Measurements from ENCODE around the gene BACE1-AS. TPM values are rescaled to one million over a fixed set of nuclear protein-coding genes. Genes with fewer than 3 reads are reported as not detected.
"Not testable (repeated sequence)": the region's sequence is repeated elsewhere in the genome, so short reads cannot be mapped to it uniquely, and the experiment has no call there.

Gene BACE1-AS
- total RNA-seq, 1 donor from 2014 or later: 6.8 TPM

- H4K20me1 ChIP-seq (ENCODE audit: insufficient read depth, low read length): peaks cover 8% of the 10 kb centered on the region
- no peak for FAIRE-seq
- no peak overlapping the region for H3K27ac ChIP-seq (ENCODE audit: low read depth, low read length)
- H3K4me3 Mint-ChIP-seq (ENCODE audit: unreplicated experiment): no peak overlapping the region
- no peaks in the 10 kb centered on the region for H3K36me3 ChIP-seq (ENCODE audit: insufficient read depth, low read length)
- H3K27me3 ChIP-seq (ENCODE audit: insufficient read depth, low read length): no peaks in the 10 kb centered on the region
- no peak overlapping the region for H3K4me3 ChIP-seq (ENCODE audit: insufficient read depth, low read depth, low read length)
- H3K4me1 Mint-ChIP-seq (ENCODE audit: low read depth, unreplicated experiment): peaks cover 9% of the 10 kb centered on the region
- H3K4me2 ChIP-seq (ENCODE audit: low read length): no peak overlapping the region
- H3K9me3 Mint-ChIP-seq (ENCODE audit: unreplicated experiment): no peaks in the 10 kb centered on the region
- peak overlapping the region; percentile 8 for H3K9ac ChIP-seq (ENCODE audit: low read length)
- H3K27ac Mint-ChIP-seq (ENCODE audit: unreplicated experiment): no peak overlapping the region
- TF ChIP-seq CTCF (IDR thresholded peaks at IDR 0.05; ENCODE audit: insufficient read depth, low read depth, low read length) (no peak), EZH2 (IDR thresholded peaks at IDR 0.05; ENCODE audit: insufficient read depth, low read length) (no peak)
- H2AFZ ChIP-seq (ENCODE audit: low read depth, low read length): no peak overlapping the region
- peaks cover 15% of the 10 kb centered on the region for H3K4me1 ChIP-seq (ENCODE audit: insufficient read depth, low read length)
- H3K27me3 Mint-ChIP-seq (ENCODE audit: low read depth, unreplicated experiment): no peaks in the 10 kb centered on the region
- peaks cover 21% of the 10 kb centered on the region for H3K79me2 ChIP-seq (ENCODE audit: insufficient read depth, low read length)
- no peaks in the 10 kb centered on the region for H3K9me3 ChIP-seq (ENCODE audit: insufficient read depth, low read depth, low read length)
- no peaks in the 10 kb centered on the region for H3K36me3 Mint-ChIP-seq (ENCODE audit: low read depth, unreplicated experiment)
- DNase-seq (ENCODE audit: low read depth): no peak
Measured at GRCh38 chr11:117318738-117319137, 27.6 kb downstream of the BACE1-AS start.

- Mint-ChIP-seq H3K4me1 (ENCODE audit: low read depth, unreplicated experiment) (peaks cover 7% of the 10 kb centered on the region), H3K4me3 (ENCODE audit: unreplicated experiment) (no peak overlapping the region), H3K27ac (ENCODE audit: unreplicated experiment) (no peak overlapping the region), H3K9me3 (ENCODE audit: unreplicated experiment) (no peaks in the 10 kb centered on the region), H3K27me3 (ENCODE audit: low read depth, unreplicated experiment) (no peaks in the 10 kb centered on the region), H3K36me3 (ENCODE audit: low read depth, unreplicated experiment) (no peaks in the 10 kb centered on the region)
- Histone ChIP-seq H3K27me3 (ENCODE audit: insufficient read depth, low read length) (no peaks in the 10 kb centered on the region), H3K9me3 (ENCODE audit: insufficient read depth, low read depth, low read length) (no peaks in the 10 kb centered on the region), H3K36me3 (ENCODE audit: insufficient read depth, low read length) (no peaks in the 10 kb centered on the region), H3K4me1 (ENCODE audit: insufficient read depth, low read length) (peaks cover 13% of the 10 kb centered on the region), H3K4me2 (ENCODE audit: low read length) (peak overlapping the region; percentile 4), H3K79me2 (ENCODE audit: insufficient read depth, low read length) (peaks cover 15% of the 10 kb centered on the region), H3K27ac (ENCODE audit: low read depth, low read length) (no peak overlapping the region), H3K9ac (ENCODE audit: low read length) (peak overlapping the region; percentile 8), H2AFZ (ENCODE audit: low read depth, low read length) (no peak overlapping the region), H3K4me3 (ENCODE audit: insufficient read depth, low read depth, low read length) (no peak overlapping the region), H4K20me1 (ENCODE audit: insufficient read depth, low read length) (peaks cover 3% of the 10 kb centered on the region)
- peak; percentile 73 for DNase-seq (ENCODE audit: low read depth)
- TF ChIP-seq EZH2 (IDR thresholded peaks at IDR 0.05; ENCODE audit: insufficient read depth, low read length) (no peak), CTCF (IDR thresholded peaks at IDR 0.05; ENCODE audit: insufficient read depth, low read depth, low read length) (no peak)
- FAIRE-seq: peak; percentile 59
Measured at GRCh38 chr11:117319214-117319840, 28.2 kb downstream of the BACE1-AS start.

DNA sequence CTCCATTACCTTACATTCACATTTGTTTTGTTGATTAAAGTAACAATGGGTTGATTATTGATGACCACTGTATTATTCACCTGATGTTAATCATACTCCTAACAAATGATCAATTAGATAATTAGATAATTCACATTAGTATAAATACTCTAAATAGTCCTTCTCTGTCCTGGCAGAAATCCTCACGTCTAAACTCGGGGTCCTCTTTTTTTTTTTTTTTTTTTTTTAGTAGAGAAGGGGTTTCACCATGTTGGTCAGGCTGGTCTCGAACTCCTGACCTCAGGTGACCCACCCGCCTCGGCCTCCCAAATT lies 36.1 kb downstream of the BACE1-AS start:
- peak overlapping the region; percentile 73 for H3K27ac ChIP-seq (ENCODE audit: low read depth, low read length)
- FAIRE-seq; H3K4me1 Mint-ChIP-seq (ENCODE audit: low read depth, unreplicated experiment); DNase-seq (ENCODE audit: low read depth); H3K27me3 ChIP-seq (ENCODE audit: insufficient read depth, low read length); H3K36me3 Mint-ChIP-seq (ENCODE audit: low read depth, unreplicated experiment); H3K4me3 Mint-ChIP-seq (ENCODE audit: unreplicated experiment); H3K9me3 Mint-ChIP-seq (ENCODE audit: unreplicated experiment); H3K27ac Mint-ChIP-seq (ENCODE audit: unreplicated experiment); H3K27me3 Mint-ChIP-seq (ENCODE audit: low read depth, unreplicated experiment); H3K36me3 ChIP-seq (ENCODE audit: insufficient read depth, low read length); H3K9me3 ChIP-seq (ENCODE audit: insufficient read depth, low read depth, low read length); H3K4me1 ChIP-seq (ENCODE audit: insufficient read depth, low read length): not testable (repeated sequence)
- peak overlapping the region; percentile 87 for H3K4me2 ChIP-seq (ENCODE audit: low read length)
- peak overlapping the region; percentile 82 for H3K4me3 ChIP-seq (ENCODE audit: insufficient read depth, low read depth, low read length)
- peak overlapping the region; percentile 89 for H3K9ac ChIP-seq (ENCODE audit: low read length)
- H3K79me2 ChIP-seq (ENCODE audit: insufficient read depth, low read length): peaks cover 31% of the 10 kb centered on the region
- peak overlapping the region; percentile 46 for H2AFZ ChIP-seq (ENCODE audit: low read depth, low read length)
- peaks cover 23% of the 10 kb centered on the region for H4K20me1 ChIP-seq (ENCODE audit: insufficient read depth, low read length)

Measured in astrocyte (in vitro differentiated cells and primary cell).